ENCODE results near the gene ARSG. TPM values are rescaled to one million over a fixed set of nuclear protein-coding genes. Genes with fewer than 3 reads are reported as not detected.

Gene ARSG
- total and polyA plus RNA-seq, 2 donors (not counting 3 experiments of a cell fraction or from before 2014, with no cell fraction given) = 3.9 to 7.0 TPM

GRCh38 chr17:68320311-68320865 lies 29.1 kb downstream of the ARSG start:
- Histone ChIP-seq H3K4me3 (replicated peaks in 1 of 3; ENCODE audit: insufficient read depth in 1 of 3, low read depth in 1 of 3, low read length in 3 of 3) (no peak overlapping the region), H3K9ac (replicated peaks; ENCODE audit: extremely low read depth, insufficient read depth, low read length) (no peak overlapping the region), H3K27me3 (ENCODE audit: control insufficient read depth in 2 of 2, insufficient read depth in 2 of 2, low read length in 2 of 2) (no peaks in the 10 kb centered on the region), H3K9me3 (replicated peaks; ENCODE audit: control insufficient read depth, insufficient read depth, low read length) (no peaks in the 10 kb centered on the region), H4K20me1 (replicated peaks; ENCODE audit: control insufficient read depth, extremely low read depth, insufficient read depth, low read length) (no peaks in the 10 kb centered on the region), H3K27ac (ENCODE audit: insufficient read depth, low read depth, low read length) (no peak overlapping the region), H3K36me3 (ENCODE audit: control insufficient read depth in 2 of 2, extremely low read depth in 1 of 2, insufficient read depth in 2 of 2, low read length in 2 of 2) (no peaks in the 10 kb centered on the region), H2AFZ (ENCODE audit: low read depth, low read length) (no peak overlapping the region), H3K79me2 (ENCODE audit: control insufficient read depth, insufficient read depth, low read length) (no peaks in the 10 kb centered on the region), H3K4me1 (ENCODE audit: control insufficient read depth, extremely low read depth, insufficient read depth, low read length) (no peaks in the 10 kb centered on the region), H3K4me2 (ENCODE audit: insufficient read depth, low read length) (no peak overlapping the region), H3K9me1 (replicated peaks; ENCODE audit: control insufficient read depth, extremely low read depth, insufficient read depth, low read length) (no peaks in the 10 kb centered on the region)
- intact Hi-C loops (cut with micrococcal nuclease) = no loop called here
- FAIRE-seq (no peak), DNase-seq (ENCODE audit: low read depth, low spot score) (no peak)
- TF ChIP-seq MYC (IDR thresholded peaks at IDR 0.05; ENCODE audit: low read depth, low read length) (no peak), EZH2 (IDR thresholded peaks at IDR 0.05; ENCODE audit: borderline replicate concordance, low read depth, low read length, severe bottlenecking) (no peak), MAX (IDR thresholded peaks at IDR 0.05; ENCODE audit: insufficient read depth, insufficient read length) (no peak), GATA2 (IDR thresholded peaks at IDR 0.05; ENCODE audit: insufficient read depth, insufficient read length, low read depth, low read length) (no peak), FOS (IDR thresholded peaks at IDR 0.05; ENCODE audit: borderline replicate concordance, insufficient read depth, low read length) (no peak), POLR2A (IDR thresholded peaks at IDR 0.05; ENCODE audit: low read depth, low read length) (no peak), JUN (IDR thresholded peaks at IDR 0.05; ENCODE audit: borderline replicate concordance, insufficient read depth, insufficient read length, low read depth) (no peak), POLR2AphosphoS5 (IDR thresholded peaks at IDR 0.05; ENCODE audit: insufficient read depth, low read depth, low read length) (no peak), CTCF (IDR thresholded peaks at IDR 0.05; ENCODE audit: extremely low read depth in 1 of 2, insufficient read depth in 1 of 2, low read depth in 1 of 2, low read length in 2 of 2) (no peak)
- BruUV-seq (replicated peaks) = no TSS peak
- dilution Hi-C loops (cut with MboI; ENCODE audit: extremely low pct_ligation_motif_present, low sequenced_read_pairs) = no loop called here
- ChIA-PET CTCF (interaction anchor here (2.2 kb wide), 1 partner anchor 78 kb away, joined by 11 read pairs; no protein-coding TSS in a partner anchor), POLR2A (no interaction called here)
